GM12891 (cell line): Measurements from ENCODE around the gene MIEN1.

ENCODE experiments used
- POLR2A ChIP-seq: IDR thresholded peaks from 2 replicates; pipeline ENCODE4 v1.6.1; 2011; ENCODE audit warnings: low read depth, low read length, control low read depth
- POLR2AphosphoS5 ChIP-seq: IDR thresholded peaks from 2 replicates; pipeline ENCODE4 v1.6.1; 2011; ENCODE audit warnings: low read depth, low read length, control low read depth
- TAF1 ChIP-seq: IDR thresholded peaks from 2 replicates; pipeline ENCODE4 v1.6.1; 2011; ENCODE audit warnings: low read depth, low read length, control low read depth

- TF ChIP-seq POLR2A = no peak
- no peak for TF ChIP-seq TAF1
- no peak for TF ChIP-seq POLR2AphosphoS5
These were observed 20.7 kb upstream of the MIEN1 start for GRCh38 chr17:39751016-39751543.
